AG09309 (cell line): ENCODE results near the gene USP49.

Experiments used
- DNase-seq: peaks from one replicate; pipeline ENCODE4 v3.0.0-alpha.2; 2010; ENCODE audit warnings: low read depth
- H3K4me3 ChIP-seq: 2 replicates; pipeline ENCODE4 v1.5.1; 2011; ENCODE audit warnings: mild to moderate bottlenecking, low read depth, low read length, moderate library complexity; ENCODE audit not compliant: control insufficient read depth
- CTCF ChIP-seq: IDR thresholded peaks from 2 replicates; pipeline ENCODE4 v1.5.1; 2011; ENCODE audit warnings: mild to moderate bottlenecking, low read depth, low read length, inconsistent platforms; ENCODE audit not compliant: insufficient read depth, control insufficient read depth; ENCODE audit errors: missing control alignments

The USP49 gene

DNA sequence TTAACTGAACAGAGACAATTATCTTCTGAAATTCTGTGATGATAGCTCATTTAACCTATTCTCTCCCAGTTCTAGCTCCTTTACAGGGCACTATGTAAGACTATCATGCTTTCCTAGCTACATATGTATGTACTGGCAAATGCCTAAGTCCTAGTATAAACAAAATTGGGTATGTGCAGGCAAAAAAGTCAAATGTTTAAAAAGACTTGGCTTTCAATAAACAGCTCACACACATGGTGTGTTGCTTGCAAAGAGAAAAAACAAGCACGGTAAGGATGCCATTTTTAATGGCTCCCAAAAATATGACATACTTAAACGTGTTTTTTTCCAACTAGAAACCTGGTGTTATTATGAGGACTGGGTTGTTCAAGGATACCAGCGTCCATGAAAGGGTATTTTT lies 62.9 kb downstream of the USP49 start:
- DNase-seq, result no peak
- H3K4me3 ChIP-seq, result no peak overlapping the region
- no peak for TF ChIP-seq CTCF

- TF ChIP-seq CTCF, result no peak
- H3K4me3 ChIP-seq, result no peak overlapping the region
- no peak for DNase-seq
Observed at GRCh38 chr6:41826343-41827022, 68.7 kb downstream of the USP49 start.

- TF ChIP-seq CTCF, result no peak
- no peak for DNase-seq
- H3K4me3 ChIP-seq, result no peak overlapping the region
Observed at GRCh38 chr6:41824571-41825569, 70.3 kb downstream of the USP49 start.

DNA sequence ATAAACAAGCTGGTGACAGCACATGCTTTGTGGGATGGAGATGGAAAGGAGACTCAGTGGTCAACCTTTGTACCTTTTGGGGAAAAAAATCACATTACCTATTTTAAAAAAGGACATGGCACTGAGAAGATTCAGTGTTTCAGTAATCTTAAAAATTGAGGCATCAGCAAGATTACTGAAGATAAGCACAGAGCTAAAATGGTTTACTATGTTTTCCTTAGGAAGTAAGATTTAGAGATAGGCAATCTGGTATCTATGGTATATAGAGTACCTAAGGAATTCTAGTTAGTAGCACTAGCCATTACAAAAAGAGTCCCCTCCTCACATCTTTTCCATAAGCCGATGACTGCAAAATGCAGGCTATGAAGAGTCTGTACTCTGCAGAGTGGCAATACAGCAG lies 72.0 kb downstream of the USP49 start:
- TF ChIP-seq CTCF, result no peak
- no peak overlapping the region for H3K4me3 ChIP-seq
- DNase-seq, result no peak

GRCh38 chr6:41822021-41822420 lies 73.2 kb downstream of the USP49 start:
- no peak for TF ChIP-seq CTCF
- DNase-seq, result no peak
- H3K4me3 ChIP-seq, result no peak overlapping the region

GRCh38 chr6:41821266-41821665 lies 73.9 kb downstream of the USP49 start:
- no peak for TF ChIP-seq CTCF
- DNase-seq, result no peak
- H3K4me3 ChIP-seq, result no peak overlapping the region
